Hepatocyte (in vitro differentiated cells): ENCODE data around the gene TTC12.

Experiments
- EZH2 ChIP-seq: fragments of 200-600 bp; sonication (generic); IDR thresholded peaks from 2 replicates; pipeline ENCODE4 v1.6.1; 2016; ENCODE audit warnings: antibody characterized with exemption, mild to moderate bottlenecking, borderline replicate concordance
- TF ChIP-seq, protein P1 (sequence below): fragments of 200-600 bp; sonication (generic); IDR thresholded peaks from 2 replicates; pipeline ENCODE4 v1.5.1; 2016; ENCODE audit warnings: antibody characterized with exemption, mild to moderate bottlenecking; ENCODE audit not compliant: poor library complexity

DNA sequence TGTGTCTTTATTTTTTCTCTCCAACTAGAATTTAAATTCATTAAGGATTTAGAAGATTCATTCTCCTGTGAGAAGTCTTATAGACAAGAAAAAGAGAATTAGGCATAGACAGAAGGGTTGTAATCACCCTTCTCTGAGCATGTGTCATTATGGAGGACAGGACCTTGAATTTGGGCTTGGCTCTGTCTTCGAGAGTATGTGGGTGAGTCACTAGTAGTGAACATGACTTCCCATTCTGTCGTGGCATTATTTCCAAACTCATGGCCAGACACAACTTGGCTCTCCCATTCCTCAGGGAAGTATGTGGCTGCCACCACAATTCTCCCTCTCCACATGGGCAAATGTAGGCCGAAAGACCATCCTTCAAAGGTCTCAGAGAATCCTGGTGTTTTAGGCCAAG lies 58.9 kb downstream of the TTC12 start:
- TF ChIP-seq, protein P1, sequence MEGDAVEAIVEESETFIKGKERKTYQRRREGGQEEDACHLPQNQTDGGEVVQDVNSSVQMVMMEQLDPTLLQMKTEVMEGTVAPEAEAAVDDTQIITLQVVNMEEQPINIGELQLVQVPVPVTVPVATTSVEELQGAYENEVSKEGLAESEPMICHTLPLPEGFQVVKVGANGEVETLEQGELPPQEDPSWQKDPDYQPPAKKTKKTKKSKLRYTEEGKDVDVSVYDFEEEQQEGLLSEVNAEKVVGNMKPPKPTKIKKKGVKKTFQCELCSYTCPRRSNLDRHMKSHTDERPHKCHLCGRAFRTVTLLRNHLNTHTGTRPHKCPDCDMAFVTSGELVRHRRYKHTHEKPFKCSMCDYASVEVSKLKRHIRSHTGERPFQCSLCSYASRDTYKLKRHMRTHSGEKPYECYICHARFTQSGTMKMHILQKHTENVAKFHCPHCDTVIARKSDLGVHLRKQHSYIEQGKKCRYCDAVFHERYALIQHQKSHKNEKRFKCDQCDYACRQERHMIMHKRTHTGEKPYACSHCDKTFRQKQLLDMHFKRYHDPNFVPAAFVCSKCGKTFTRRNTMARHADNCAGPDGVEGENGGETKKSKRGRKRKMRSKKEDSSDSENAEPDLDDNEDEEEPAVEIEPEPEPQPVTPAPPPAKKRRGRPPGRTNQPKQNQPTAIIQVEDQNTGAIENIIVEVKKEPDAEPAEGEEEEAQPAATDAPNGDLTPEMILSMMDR = no peak
- no peak for TF ChIP-seq EZH2
